AG04449 (cell line): ENCODE measurements around the gene SLIT2.

Experiments used
- CTCF ChIA-PET: fragments of 350-600 bp; formaldehyde crosslinking; extraction: SDS; loops from one replicate; lab custom pipeline; 2021; ENCODE audit warnings: antibody characterized with exemption; lab: Yijun Ruan, JAX
- POLR2A ChIA-PET: fragments of 400-600, 350-600 bp; formaldehyde crosslinking; extraction: SDS; loops from one replicate; lab custom pipeline; 2020; ENCODE audit warnings: antibody characterized with exemption, inconsistent platforms; lab: Yijun Ruan, JAX
- DNase-seq: peaks from one replicate; pipeline ENCODE4 v3.0.0-alpha.2; 2010; ENCODE audit warnings: low read depth, low spot score
- H3K4me3 ChIP-seq: 2 replicates; pipeline ENCODE4 v1.5.1; 2011; ENCODE audit warnings: low read depth, mild to moderate bottlenecking, control low read depth, low read length
- TF ChIP-seq, protein P1 (sequence below): IDR thresholded peaks from one replicate; pipeline ENCODE4 v1.5.1; 2011; ENCODE audit warnings: mild to moderate bottlenecking, moderate library complexity, low read length, control low read depth, inconsistent platforms; ENCODE audit not compliant: insufficient read depth; ENCODE audit errors: missing control alignments

Gene SLIT2

DNA sequence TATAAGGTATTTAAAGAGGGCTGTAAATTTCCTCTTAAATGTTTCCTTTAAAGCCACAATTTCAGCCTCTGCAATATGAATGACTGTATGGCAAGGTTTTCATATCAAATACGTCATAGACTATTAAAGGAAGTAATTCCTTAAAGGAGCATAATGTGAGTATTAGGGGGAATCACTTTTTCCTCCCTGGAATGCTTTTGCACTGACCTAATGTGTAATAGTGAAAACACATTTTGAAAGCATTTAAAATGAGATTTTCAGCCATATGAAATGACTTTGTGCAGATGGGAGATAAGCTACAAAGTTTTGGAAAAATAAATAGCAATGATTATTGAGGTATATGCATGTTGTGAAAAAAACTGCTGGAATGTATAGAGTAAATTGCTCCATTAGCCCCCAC lies 17.6 kb downstream of the SLIT2 start:
- ChIA-PET CTCF (no interaction called here), POLR2A (no interaction called here)
- no peak overlapping the region for H3K4me3 ChIP-seq
- TF ChIP-seq, protein P1, sequence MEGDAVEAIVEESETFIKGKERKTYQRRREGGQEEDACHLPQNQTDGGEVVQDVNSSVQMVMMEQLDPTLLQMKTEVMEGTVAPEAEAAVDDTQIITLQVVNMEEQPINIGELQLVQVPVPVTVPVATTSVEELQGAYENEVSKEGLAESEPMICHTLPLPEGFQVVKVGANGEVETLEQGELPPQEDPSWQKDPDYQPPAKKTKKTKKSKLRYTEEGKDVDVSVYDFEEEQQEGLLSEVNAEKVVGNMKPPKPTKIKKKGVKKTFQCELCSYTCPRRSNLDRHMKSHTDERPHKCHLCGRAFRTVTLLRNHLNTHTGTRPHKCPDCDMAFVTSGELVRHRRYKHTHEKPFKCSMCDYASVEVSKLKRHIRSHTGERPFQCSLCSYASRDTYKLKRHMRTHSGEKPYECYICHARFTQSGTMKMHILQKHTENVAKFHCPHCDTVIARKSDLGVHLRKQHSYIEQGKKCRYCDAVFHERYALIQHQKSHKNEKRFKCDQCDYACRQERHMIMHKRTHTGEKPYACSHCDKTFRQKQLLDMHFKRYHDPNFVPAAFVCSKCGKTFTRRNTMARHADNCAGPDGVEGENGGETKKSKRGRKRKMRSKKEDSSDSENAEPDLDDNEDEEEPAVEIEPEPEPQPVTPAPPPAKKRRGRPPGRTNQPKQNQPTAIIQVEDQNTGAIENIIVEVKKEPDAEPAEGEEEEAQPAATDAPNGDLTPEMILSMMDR, result no peak
- no peak for DNase-seq

DNA sequence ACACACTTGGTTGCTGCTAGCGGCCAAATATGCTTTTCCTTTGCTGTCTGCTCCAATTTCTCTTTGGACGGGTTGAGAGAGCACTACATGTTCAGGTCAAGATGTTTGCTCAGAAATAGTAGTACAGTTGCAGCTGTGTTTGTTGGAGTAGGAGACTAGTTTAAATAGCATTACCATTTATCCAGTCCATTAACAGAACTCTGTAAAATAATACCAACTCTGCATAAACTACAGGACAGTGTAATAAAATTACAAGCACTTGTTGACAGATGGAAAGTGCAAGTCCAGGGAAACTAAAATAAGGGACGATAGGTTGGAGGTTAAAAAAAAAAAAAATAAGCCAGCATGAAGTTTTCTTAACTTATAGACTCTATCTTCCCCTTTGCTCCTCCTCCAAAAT lies 20.2 kb downstream of the SLIT2 start:
- no peak overlapping the region for H3K4me3 ChIP-seq
- ChIA-PET POLR2A (no interaction called here), CTCF (interaction anchor here (1.3 kb wide), 1 partner anchor 272 kb away, joined by 4 read pairs; no protein-coding TSS in a partner anchor)
- TF ChIP-seq, protein P1, result no peak
- DNase-seq, result no peak

DNA sequence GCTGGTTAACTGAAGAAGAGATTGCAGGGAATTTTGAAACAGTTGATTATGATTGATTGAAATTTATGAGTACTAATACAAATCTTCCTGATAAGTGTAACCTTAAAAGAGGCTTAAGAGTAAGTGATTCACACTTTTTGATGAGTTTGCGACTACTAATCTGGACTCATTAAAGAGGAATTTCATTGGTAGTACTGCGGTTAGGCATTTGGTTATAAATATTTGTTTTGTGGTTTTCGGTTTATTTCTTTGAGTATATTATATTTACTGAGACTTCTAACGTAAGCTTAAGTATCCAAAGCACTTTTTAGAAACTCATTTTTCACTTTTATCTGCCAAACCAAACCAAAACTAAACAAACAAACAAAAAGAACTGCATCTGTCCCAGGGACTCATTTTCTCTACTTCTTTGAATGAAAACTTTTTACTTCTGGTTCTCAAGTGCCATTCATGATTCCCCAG lies 20.7 kb downstream of the SLIT2 start:
- no peak for DNase-seq
- ChIA-PET CTCF (interaction anchor here (1.3 kb wide), 1 partner anchor 272 kb away, joined by 4 read pairs; no protein-coding TSS in a partner anchor), POLR2A (no interaction called here)
- H3K4me3 ChIP-seq, result no peak overlapping the region
- TF ChIP-seq, protein P1, result no peak

DNA sequence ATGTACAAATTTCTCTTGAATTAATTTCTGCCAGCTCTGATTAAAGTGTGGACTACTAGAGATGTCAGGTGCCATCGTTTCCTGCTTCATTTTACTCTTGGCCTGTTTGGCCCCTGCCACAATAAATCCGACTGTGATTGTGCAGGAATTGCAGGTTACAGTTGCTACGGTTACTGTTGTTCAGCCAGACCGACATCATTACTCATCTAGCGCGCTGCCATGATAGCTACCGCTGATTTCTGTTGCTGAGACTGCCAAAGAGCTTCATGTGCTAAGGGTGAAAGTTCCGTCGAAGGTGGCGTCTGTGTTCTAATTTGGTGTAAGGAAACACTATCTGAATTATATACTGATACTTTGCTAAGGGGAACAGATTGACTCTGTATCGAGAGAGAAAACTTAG lies 22.1 kb downstream of the SLIT2 start:
- CTCF ChIA-PET, result interaction anchor here (0.9 kb wide), 1 partner anchor 26 kb away, joined by 7 read pairs; no protein-coding TSS in a partner anchor
- H3K4me3 ChIP-seq, result no peak overlapping the region
- POLR2A ChIA-PET, result interaction anchor here (0.5 kb wide), 1 partner anchor 12 kb away, joined by 3 read pairs; no protein-coding TSS in a partner anchor
- TF ChIP-seq, protein P1, result no peak
- DNase-seq, result no peak

DNA sequence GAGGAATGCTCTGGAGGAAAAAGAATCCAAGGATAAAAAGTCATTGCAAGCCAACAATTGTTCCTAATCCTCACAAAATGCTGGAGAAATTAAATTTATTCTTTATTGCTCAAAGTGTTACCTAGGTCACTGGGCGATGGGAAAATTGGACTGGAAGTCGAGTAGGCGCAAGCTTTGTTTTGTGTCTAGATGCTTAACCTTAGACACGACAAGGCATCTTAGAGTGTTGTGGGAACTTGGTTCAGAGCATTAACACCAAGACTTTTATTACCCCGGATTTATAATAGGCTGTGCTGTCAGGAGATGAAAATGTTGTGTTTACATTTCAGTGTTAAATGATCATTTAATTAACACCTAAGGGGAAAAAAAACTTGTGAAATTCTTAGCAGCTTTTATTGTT lies 25.1 kb downstream of the SLIT2 start:
- no peak overlapping the region for H3K4me3 ChIP-seq
- POLR2A ChIA-PET, result no interaction called here
- TF ChIP-seq, protein P1, result no peak
- DNase-seq, result no peak
- CTCF ChIA-PET, result interaction anchor here (0.7 kb wide), 1 partner anchor 13 kb away, joined by 3 read pairs; no protein-coding TSS in a partner anchor

DNA sequence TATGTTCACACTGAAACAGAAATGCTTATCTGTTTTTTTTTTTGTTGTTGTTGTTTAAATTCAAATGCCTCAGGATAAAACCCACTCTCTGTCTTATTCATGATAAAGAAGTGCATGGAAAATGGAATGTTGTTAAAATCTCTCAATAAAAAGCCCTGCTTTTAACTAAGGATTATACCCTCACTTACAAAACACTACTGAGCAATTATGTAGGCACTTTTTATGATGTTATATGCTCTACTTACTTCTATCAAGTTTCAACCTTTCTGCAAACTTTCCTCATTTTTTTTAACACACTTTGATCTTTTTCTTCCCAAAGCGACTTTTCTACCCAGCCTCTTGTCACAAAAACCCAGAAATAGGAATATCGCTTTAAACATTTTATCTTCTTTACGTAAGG lies 26.5 kb downstream of the SLIT2 start:
- ChIA-PET POLR2A (no interaction called here), CTCF (no interaction called here)
- TF ChIP-seq, protein P1, result no peak
- H3K4me3 ChIP-seq, result no peak overlapping the region
- no peak for DNase-seq
